H1 (cell line): Measurements from ENCODE around the gene GDF9. TPM values are rescaled to one million over a fixed set of nuclear protein-coding genes. Genes with fewer than 3 reads are reported as not detected.

Experiments used
- CBX5 ChIP-seq: fragments of 300-800, 300-1000 bp; sonication (generic); IDR thresholded peaks from 2 replicates; pipeline ENCODE4 v1.7.1; 2016; ENCODE audit warnings: antibody characterized with exemption, low read length, low read depth
- CHD1 ChIP-seq: IDR thresholded peaks from 2 replicates; pipeline ENCODE4 v1.6.1; 2012; ENCODE audit warnings: low read depth, low read length, improper control_type of control experiment
- CHD7 ChIP-seq: fragments of 300-600 bp; sonication (generic); IDR thresholded peaks from 2 replicates; pipeline ENCODE4 v1.7.1; 2012; ENCODE audit warnings: low read length, moderate library complexity, mild to moderate bottlenecking, inconsistent platforms; ENCODE audit not compliant: insufficient replicate concordance
- CTBP2 ChIP-seq: IDR thresholded peaks from 2 replicates; pipeline ENCODE4 v1.7.0; 2011; ENCODE audit warnings: borderline replicate concordance, mild to moderate bottlenecking, moderate library complexity, mixed read lengths, low read length; ENCODE audit not compliant: insufficient read depth, insufficient read length
- E2F6 ChIP-seq: IDR thresholded peaks from 2 replicates; pipeline ENCODE4 v1.6.1; 2012; ENCODE audit warnings: inconsistent platforms
- RXRA ChIP-seq: IDR thresholded peaks from 2 replicates; pipeline ENCODE4 v1.6.1; 2011; ENCODE audit warnings: low read depth, mild to moderate bottlenecking, low read length, moderate library complexity; ENCODE audit not compliant: insufficient read depth
- ZNF274 ChIP-seq: IDR thresholded peaks from 2 replicates; pipeline ENCODE4 v1.7.0; 2012; ENCODE audit warnings: low read length, borderline replicate concordance; ENCODE audit errors: extremely low read depth
- polyA plus RNA-seq, 7 experiments: library from polyadenylated mRNA; depleted of rRNA in 3 of 7; stranded (reverse) in 5 of 7; unstranded in 2 of 7; fragments of >200 nt in 5 of 7; fragments of 200-250 nt in 2 of 7; gene quantifications; 1 replicate in 5 of 7; 2 replicates in 1 of 7; 4 replicates in 1 of 7; pipeline versions ENCODE4 v1.2.1 to v1.2.3, GENCODE V29; 2011 to 2013; ENCODE audit warnings: missing spikeins in 2 of 7, mixed read lengths in 2 of 7
- total RNA-seq: library from RNA; stranded (reverse); fragmentation: NEBNext Ultra II Directional; extraction: Animal tissue kit (Norgen Biotek cat#: 25700); gene quantifications from 2 replicates; pipeline ENCODE4 v1.2.1, GENCODE V29; 2021
- TF ChIP-seq, protein P1 (sequence below): IDR thresholded peaks from 2 replicates; pipeline ENCODE4 v1.6.1; 2011; ENCODE audit warnings: low read length, improper control_type of control experiment

Gene GDF9
- total and polyA plus RNA-seq, 2 of the 8 experiments (the other 6 are each of a cell fraction or from before 2014, with no cell fraction given) = 0.14 TPM; not detected in 1

DNA sequence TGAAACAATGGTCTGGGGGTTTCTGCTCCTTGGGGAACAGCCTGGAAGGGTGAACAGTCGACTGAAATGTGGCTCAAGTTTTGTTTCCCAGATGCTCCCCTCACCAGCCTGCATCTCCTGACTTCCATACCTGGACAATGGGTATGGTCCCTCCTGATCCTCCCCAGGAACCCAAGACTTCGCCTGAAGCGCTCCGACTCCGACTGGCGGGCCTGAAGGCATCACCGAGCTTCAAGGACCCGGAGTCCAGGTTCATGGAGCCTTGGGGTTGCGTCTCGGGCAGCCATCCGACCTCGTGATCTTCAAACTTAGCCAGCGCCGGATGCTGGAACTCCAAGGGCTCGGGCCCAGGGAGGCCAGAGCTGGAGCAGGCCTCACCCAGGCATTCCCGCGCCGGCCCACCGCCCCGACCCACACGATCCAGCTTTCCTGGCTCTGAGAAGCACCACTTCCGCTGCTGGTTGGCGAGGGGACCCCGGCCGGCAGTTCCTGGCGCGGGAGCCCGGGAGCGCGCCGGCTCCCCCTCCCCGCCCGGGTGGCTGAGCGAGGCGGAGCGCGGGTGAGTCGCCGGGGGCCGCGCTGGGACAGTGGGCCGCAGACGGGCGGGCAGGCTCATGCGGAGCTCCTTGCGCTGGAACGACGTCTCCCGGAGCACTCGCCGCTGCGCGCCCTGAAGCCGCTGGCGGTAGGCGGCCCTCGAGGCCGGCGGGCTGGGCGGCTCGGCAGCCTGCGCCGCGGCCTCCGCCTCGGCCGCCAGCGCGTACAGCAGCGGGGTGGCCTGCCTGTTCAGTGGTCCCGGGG, 41.0 kb downstream of the GDF9 start (continued):
- TF ChIP-seq CHD7 (no peak), CHD1 (no peak), E2F6 (peak; percentile 79), ZNF274 (no peak), RXRA (no peak), CTBP2 (no peak), CBX5 (no peak)
- TF ChIP-seq, protein P1, sequence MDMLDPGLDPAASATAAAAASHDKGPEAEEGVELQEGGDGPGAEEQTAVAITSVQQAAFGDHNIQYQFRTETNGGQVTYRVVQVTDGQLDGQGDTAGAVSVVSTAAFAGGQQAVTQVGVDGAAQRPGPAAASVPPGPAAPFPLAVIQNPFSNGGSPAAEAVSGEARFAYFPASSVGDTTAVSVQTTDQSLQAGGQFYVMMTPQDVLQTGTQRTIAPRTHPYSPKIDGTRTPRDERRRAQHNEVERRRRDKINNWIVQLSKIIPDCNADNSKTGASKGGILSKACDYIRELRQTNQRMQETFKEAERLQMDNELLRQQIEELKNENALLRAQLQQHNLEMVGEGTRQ = no peak
